Stimulated activated CD4-positive, alpha-beta T cell treated with anti-CD3 and anti-CD28 coated beads, Interleukin-4, amount 100 ng/mL, for 4 hours (primary cell): ENCODE measurements around the gene RXFP3.
"Not testable (repeated sequence)": the region's sequence is repeated elsewhere in the genome, so short reads cannot be mapped to it uniquely, and the experiment has no call there.

Source experiments
- DNase-seq, 2 experiments: peaks; one replicate each; pipeline ENCODE4 v3.0.0-alpha.2; 2020

Gene RXFP3

GRCh38 chr5:33937017-33937706 lies 976 bp downstream of the RXFP3 start:
- no peak for DNase-seq

DNA sequence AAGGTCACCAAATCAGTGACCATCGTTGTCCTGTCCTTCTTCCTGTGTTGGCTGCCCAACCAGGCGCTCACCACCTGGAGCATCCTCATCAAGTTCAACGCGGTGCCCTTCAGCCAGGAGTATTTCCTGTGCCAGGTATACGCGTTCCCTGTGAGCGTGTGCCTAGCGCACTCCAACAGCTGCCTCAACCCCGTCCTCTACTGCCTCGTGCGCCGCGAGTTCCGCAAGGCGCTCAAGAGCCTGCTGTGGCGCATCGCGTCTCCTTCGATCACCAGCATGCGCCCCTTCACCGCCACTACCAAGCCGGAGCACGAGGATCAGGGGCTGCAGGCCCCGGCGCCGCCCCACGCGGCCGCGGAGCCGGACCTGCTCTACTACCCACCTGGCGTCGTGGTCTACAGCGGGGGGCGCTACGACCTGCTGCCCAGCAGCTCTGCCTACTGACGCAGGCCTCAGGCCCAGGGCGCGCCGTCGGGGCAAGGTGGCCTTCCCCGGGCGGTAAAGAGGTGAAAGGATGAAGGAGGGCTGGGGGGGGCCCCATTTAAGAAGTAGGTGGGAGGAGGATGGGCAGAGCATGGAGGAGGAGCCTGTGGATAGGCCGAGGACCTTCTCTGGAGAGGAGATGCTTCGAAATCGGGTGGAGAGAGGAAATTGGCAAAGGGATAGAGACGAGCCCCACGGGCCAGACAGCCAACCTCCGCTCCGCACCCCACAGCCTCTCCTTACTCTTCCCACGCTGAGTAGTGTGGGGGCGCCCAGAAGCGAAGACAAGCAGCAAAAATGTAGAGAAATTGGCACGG lies 1.7 kb downstream of the RXFP3 start:
- DNase-seq, result no peak

DNA sequence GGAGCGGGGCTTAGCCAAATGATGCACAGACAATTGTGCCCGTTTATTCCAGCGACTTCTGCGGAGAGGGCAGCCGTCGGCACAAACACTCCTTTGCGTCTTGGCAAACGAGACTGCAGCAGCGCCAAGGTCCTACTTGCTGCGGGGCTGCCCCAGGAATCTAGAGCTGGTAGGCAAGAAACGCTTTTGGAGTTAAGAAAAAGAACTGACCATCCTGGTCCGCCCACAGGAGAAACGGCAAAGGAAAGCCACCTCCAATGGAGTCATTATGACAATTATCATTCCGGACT lies 2.3 kb downstream of the RXFP3 start:
- DNase-seq, result no peak

DNA sequence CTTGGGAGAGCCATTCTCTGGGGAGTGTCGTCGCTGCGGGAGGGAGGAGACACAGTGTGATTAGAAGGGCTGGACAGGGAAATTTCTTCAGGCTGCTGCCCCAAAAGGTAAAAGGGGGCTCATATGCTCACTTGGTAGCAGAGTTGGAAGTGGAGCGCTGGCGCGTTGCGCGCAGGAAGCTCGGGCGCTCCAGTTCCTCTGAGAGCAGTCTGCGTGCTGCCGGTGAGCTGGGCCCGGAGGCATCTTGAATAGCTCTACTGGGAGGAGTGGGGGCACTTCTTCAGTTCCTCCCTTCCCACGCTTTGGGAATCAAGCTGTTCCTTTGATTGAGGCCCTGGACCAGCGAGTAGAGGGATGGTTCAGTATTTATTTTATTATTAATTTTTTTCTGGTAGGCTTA lies 2.7 kb downstream of the RXFP3 start:
- DNase-seq, result no peak

GRCh38 chr5:33939556-33940262 lies 3.5 kb downstream of the RXFP3 start:
- no peak for DNase-seq

- no peak for DNase-seq
Measured at GRCh38 chr5:33941090-33941489, 4.9 kb downstream of the RXFP3 start.

GRCh38 chr5:33944543-33945132 lies 8.5 kb downstream of the RXFP3 start:
- DNase-seq, result no peak

DNA sequence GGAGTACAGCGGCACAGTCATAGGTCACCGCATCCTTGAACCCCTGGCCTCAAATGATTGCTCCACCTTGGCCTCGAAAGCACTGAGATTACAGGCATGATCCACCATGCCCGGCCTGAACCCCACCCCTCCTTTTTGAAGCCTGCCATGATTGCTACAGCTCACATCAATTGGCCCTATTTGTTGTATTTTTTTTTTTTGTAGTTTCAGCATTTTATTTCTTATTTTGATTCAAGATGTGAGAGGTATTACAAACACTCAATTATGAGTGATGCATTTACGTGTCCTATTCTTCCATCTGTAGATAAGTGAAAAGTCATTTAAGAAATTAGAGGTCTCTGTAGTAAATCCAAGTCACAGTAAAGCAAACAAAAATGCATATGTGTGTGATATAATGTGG lies 16.0 kb downstream of the RXFP3 start:
- DNase-seq, result not testable (repeated sequence)

DNA sequence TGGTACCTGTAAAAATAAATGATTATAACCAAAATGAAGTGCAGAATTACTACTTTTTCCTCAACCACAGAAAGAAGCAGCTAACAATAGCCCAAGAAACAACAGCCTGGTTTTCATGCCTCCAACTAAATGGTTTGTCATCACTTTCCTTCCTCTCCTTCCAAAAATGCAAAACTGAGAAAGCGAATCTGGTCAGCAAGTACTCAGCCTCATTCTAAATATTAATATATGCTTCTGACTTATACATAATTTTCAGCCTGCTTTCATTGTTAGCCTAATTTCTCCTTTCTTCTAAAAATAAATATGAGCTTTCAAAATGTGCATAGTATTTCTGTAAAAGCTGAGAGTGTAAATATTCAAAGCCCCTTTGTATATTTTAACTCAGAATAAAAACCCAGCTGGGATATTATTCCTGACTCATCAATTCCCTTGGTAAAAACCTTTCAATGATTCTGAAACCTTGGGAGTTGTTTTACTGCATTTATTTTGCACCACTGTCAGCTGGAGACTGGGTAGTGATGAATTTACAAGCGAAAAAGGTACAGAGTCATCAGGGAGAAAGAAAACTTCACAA lies 21.5 kb downstream of the RXFP3 start:
- DNase-seq, result no peak

DNA sequence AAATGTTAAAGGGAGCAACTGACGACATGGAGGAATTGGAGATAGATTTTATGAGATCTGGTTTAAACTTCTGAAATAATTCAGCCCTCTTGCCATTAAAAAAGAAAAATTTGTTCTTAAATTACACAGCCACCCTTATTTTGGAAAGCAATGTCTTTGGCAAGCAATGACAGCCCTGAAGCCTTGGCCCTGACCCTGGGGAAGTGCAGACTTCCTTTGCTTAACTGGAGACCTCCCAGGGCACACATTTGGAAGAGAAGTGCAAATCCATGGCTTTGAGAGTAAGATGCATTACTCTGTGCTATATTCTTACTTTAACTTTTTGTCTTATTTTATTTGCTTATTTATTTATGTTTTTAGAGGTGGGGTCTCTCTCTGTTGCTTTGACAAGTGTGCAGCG lies 22.0 kb downstream of the RXFP3 start:
- DNase-seq, result no peak

GRCh38 chr5:33964132-33964700 lies 28.0 kb downstream of the RXFP3 start:
- DNase-seq, result no peak

- no peak for DNase-seq
Measured at GRCh38 chr5:33966805-33967204, 30.6 kb downstream of the RXFP3 start.

DNA sequence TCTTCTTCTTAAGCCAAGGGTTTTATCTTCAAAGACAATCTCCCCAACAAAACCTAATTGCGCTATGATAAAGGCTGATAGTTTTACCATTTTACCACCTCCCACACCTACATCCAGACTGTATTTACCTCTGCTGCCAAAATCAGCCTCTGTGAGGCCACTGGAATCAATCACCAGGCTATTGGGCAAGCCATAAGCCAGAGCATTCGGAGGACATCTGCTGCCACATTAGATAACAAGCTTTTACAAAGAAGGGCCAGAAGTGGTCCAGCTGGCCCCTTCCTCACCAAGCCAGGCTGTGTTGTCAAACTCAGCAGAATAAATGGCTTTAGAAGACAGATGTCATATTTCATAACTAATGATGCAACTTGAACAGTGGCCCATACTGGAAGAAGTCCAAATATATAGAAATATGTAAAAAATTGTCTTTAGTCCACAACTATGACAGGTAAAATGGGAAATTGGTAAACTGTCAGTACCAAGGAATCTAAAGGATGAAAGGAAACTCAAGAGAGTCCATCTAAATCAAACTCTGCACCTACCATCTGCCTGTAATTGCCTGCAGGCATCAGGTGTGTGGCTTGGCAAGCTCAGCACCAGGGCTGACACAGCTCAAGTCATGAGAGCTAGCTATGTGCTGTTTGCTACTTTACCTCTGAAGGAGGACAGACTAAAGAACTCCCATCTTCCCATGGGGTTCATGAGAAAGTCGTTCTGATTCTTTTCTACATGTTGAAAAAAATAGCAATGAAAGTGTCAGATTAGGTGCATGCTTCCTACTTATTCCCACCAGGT lies 32.2 kb downstream of the RXFP3 start:
- DNase-seq, result no peak

DNA sequence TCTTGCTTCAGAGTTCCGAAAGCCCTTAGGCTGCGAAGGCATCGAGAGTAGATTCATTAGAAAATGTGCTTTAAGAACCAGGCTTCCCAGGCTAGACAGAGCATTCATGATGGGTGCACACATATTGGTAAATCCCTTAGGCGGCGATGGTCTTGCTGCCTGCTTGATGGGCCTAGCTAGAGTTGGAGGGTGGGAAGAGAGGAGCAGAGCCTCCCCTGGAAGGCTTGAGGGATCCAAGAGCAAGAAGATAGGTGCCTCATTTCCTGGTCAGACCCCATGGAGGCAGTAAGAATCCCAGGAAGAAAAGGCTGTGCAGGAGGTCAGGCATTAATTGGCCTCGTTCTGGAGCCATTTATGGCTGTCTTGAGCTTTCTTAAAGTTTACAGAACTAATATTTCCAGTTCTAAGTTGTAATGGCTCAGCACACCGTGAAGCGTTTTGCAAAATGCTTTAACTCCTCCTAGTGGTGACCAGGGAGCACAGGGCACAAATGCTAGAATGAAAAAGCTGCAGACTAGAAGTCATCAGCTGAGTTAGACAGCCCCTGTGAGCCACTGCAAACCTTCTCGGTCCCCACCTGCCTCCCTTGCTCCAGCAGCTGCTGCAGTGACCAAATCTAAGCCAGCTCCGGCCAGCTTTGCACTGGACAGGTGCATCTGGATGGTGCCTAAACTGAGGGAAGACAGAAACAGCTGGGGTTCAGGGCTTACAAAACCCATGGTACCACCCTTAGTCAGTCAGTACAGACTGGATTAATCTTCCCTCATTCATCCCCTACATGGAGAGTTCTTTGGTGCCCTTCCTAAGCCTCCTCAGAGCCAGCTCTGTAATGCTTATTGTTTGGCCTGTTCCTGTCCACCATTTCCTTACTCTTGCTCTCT lies 33.6 kb downstream of the RXFP3 start:
- DNase-seq, result no peak

- no peak for DNase-seq
Measured at GRCh38 chr5:33973271-33973670, 37.1 kb downstream of the RXFP3 start.

DNA sequence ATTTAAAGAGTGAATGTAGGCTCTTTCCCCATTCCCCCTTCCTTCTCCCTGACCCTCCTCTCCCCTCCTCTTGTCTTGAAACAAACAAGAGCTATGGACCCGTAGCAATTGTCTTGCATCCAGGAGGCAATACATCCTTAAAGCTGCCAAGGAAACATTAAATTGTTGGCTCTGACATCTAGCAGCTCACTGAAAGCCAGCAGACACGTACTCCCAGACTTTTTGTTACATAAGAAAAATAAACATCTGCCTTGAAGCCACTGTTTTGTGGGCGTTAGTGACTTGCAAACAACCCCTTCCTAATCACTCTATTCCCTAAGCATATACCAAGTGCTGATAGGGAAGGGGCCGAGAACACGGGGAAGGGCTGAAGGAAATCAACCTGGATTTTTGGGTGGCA lies 39.7 kb downstream of the RXFP3 start:
- no peak for DNase-seq

DNA sequence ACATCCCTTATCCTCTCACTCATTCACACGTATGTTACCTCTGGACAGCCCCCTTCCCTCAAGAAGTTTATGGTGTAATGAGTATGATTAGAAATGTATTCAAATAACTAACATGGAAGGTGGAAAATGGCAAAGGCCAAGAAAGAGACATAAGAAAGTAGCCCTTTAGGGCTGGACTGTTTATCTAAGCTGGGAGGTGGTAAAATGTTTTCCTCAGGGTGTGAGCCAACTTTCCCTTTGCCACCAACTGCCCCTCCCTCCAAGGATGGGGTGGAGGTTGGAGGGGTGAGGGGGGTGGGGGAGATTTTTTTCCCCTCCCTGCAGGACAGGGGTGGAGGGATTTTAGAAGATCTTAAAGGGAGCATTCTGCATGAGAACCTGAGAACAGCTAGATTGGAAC lies 40.1 kb downstream of the RXFP3 start:
- DNase-seq, result no peak

DNA sequence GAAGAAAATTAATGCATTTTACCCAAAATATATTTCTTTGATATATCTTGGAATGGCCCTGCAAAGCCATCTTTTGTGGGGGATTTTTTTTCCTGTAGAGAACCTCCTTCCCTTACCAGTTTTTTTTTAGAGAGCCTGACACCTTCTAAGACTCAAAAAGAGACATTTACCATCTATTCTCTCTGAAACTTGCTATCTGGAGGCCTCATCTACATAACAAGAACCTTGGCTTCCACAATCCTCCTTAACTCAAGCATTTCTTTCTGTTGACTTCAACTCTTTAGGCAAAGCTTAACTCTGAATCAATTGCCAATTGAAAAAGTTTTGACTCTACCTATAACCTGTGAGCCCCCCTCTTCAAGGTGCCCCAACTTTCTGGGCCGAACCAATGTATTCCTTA lies 42.1 kb downstream of the RXFP3 start:
- DNase-seq, result no peak

DNA sequence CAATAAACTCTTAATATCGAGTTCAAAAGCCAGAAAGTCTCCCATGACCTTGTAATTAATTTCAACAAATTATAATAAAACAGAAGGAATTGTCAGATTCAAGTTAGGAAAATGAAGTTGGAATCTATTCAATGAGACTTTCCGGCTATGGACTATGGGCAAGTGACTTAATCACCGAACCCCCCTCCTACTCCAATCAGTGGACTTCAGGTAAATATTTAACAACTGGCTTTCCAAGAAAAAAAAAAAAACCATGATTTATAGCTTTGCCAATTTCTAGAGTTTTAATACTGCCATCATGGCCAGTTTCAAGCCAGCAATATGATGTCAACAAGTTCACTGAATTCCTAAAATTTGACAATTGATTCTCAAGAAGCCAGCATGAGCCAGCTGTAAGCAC lies 43.8 kb downstream of the RXFP3 start:
- no peak for DNase-seq

DNA sequence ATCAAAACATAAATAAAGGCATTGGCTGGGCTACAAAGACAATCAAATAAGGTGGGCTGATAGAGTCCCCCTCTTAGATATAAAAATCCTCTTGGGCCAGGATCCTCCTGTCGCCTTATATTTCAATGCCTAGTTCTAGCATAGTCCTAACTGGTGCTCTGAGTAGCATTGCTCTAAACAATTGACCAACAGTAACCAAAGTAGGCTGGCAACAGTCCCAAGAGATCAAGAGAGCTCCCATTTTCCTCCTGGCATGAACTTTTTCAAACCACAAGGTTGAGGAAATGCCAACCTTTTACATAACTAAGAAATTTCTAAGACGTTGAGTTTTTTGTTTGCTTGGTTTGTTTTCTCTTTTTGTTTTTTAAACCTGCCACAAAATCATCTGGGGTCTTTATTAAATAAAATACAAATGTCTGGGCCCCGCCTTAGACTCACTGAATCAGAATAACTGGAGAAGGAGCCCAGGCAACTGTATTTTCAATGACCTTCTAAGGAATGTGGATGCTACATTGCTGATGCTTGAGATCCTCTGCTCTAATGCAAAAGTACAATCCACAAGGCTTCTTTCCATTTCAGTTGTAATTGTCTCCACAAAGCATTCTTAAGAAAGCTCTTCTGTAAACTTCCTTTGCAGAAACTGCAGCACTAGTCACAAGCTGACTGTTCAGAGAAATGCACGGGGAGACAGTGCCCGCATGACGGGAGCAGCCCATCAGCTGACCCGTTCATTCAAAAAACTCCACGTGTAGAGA lies 45.4 kb downstream of the RXFP3 start:
- DNase-seq, result no peak
